Measurements from ENCODE around the gene NFKBIL1.
"Not testable (repeated sequence)": the region's sequence is repeated elsewhere in the genome, so short reads cannot be mapped to it uniquely, and the experiment has no call there.

The NFKBIL1 gene

DNA sequence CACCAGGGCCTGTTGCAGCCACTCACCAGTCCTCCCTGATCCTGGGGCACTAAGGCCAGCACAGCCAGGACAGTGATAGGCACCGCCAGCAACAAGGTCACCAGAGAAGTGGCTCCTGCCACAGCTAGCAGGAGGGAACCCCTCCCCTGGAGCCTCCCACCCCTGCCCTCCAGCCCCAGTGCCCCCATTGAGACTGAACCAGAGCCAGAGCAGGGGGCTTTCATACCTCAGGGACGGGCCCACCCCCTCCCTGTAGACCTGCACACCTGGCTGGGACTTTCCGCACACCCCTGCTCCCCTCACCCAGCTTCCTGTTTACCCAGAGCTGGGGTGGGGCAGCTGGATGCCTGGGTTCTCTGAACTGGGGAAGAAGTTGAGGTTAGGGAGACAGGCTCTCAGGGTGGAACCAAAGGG, 34.8 kb downstream of the NFKBIL1 start, which contains the start of gene LTB:
TSS of gene LTB (minus strand) at position 195 of the 414 bp plus-strand sequence. CDS start at position 188, 7 bp downstream.
- DNase-seq: peak; percentile 80

DNA sequence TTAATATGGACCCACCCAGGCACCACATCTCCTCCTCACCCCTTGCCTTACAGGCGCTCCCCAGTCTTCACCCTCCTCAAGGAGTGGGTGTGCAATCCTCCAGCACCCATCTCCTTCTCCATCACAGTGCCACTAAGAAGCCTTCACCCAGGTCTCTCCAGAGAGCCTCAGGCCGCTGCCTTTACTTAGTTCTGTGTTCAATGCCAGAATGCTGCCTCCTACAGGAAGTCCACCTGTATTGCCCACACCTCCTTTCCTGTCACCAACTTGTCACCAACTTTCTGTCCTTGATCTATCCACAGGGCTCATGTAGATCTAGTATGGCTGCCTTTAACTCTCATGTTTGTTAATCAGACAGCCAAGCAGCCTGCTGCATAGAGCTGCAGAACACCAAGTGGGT, 38.1 kb downstream of the NFKBIL1 start:
- DNase-seq: no peak

DNA sequence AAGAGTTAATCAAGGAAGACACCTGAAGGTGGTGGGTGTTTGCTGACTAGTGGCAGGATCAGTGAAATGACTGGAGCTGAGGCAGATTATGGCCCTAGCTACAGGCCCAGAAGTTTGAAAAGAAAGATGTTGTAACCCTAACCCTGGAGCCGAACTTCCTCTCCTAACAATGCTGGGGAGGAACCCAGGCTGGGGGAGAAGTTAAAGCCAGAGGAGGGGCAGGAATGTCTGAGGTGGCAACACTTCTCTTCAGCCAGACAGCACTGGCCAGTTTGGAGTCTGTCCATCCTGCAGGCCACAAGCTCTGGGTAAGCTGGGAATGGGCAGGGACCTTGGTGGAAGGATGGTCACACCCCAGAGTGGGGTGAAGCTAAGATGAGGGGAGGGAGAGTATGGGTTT, 38.6 kb downstream of the NFKBIL1 start, which contains the start of gene LST1:
TSS of gene LST1 (plus strand) at position 270 of the 400 bp plus-strand sequence. CDS start 1,023 bp downstream, outside the sequence.
- no peak for DNase-seq

DNA sequence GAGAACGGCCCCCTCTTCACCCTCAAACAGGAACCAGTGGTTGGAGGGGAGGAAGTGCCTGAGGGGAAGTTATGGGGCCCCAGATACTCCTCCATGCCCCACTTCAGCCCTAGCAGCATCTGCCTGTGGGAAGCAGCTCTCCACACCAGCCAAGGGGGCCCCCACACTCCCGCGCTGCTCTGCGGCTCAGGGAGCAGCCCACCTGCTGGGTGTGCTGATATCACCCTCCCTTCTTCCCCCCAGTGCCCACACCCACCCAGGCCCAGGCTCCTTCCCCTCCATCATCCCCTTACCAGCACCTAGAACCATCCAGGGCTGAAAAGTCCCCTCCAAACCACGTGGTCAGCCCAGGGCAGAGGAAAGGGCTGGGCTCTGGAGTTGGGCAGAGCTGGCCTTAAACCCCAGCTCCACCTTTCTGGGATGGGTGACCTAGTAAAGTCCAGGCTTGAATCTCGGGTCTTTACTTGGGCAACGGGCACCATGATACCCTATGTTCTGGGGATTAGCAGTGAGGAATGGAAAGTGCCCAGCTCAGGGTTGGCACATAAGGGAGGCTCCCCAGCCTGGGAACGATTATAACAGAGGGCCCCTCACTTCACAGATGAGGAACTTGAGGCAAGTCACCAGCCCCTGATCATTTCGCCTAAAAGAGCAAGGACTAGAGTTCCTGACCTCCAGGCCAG, 39.3 kb downstream of the NFKBIL1 start:
- DNase-seq: no peak

DNA sequence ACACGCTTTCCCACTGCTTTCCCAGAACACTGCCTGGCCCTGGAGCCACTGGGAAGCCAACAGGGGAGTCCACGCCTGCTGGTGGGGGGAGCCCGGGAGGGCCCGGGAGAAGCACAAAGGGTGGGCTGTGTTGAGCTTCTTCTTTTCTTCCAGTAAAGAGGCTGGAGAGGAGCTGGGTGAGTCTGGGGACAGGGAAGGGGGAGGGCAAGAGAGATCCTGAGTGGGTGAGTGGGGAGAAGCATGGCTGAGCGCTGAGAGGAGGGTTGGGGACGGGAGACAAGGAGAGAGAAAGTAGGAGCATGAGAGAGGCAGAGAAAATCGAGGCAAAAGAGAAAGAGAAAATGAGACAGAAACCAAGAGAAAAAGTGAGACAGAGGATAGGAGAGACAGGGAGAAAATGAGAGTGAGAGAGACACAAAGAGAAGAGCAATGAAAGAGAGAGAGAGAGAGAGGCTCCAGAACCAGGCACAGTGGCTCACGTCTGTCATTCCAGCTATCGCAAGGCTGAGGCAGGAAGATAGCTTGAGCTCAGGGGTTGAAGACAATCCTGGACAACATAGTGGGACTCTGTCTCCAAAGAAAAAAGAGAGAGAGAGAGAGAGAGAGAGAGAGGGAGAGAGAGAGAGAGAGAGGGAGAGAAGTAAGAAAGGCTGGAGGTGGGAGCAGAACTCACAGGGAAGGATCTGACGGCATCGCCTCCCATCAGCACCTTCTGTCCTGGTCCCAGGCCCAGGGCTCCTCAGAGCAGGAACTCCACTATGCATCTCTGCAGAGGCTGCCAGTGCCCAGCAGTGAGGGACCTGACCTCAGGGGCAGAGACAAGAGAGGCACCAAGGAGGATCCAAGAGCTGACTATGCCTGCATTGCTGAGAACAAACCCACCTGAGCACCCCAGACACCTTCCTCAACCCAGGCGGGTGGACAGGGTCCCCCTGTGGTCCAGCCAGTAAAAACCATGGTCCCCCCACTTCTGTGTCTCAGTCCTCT, 40.7 kb downstream of the NFKBIL1 start:
- DNase-seq: no peak

DNA sequence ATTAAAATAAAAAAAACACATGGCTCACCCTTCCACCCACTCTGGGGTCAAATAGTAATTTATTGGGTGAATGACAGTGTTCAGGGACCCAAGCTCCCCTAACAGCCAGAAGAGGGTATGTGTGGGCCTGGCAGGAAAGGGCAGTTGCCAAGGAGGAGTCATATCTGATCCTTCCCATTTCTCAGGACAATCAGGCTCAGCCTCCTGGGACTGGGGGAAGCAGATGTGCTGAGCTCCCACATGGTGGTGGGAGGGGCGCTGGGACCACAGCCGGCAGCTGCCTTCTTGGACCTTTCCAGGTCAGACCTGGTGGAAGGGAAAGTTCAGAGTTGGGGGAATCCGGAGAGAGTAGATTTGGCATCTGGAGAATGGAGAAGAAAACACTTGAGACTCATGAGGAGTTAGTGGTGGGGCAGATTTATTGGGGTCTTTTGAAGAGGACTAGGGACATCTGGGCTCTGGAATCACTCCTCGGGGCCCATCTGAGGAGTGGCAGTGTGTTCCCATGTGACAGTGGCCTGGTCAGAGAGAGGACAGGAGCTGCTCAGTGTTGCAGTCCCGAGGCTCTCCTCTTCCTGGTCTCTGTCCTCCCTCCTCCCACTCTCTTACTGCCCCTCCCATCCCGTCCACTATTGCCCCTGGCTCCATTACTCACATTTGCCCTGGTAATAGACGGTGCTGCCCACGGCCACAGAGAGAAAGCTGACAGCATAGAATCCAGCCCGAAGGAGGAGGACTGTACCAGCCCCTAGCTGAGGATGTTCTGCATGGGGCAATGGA, 41.7 kb downstream of the NFKBIL1 start:
- DNase-seq: no peak

DNA sequence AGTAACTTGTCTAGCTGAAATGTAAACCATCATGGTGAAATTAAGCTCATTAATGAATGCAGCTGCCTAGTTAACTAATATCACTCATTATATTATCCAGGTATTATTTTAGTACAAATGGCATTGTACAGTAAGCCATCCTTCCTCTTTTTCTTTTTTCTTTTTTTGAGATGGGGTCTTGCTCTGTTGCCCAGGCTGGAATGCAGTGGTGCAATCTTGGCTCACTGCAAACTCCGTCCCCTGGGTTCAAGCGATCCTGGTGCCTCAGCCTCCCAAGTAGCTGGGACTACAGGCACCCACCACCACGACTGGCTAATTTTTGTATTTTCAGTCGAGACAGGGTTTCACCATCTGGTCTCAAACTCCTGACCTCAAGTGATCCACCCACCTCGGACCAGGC, 43.3 kb downstream of the NFKBIL1 start:
- not testable (repeated sequence) for DNase-seq

DNA sequence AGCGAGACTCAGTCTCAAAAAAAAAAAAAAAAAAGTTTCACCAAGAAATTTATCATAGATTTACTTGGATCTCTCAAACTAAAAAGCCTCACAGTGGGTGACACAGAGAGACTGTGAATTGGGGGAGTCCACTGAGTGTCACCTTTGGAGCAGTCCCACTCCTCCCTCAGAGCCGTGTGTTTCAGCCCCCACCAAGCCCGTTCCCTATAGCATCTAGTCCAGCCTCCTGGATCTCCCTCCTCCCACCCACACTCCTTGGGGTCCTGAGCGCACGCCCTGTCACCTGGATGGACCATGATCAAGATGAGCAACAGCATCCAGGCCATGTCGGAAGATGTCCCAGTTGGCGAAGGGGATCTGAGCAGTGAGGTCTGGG, 45.0 kb downstream of the NFKBIL1 start:
- no peak for DNase-seq

DNA sequence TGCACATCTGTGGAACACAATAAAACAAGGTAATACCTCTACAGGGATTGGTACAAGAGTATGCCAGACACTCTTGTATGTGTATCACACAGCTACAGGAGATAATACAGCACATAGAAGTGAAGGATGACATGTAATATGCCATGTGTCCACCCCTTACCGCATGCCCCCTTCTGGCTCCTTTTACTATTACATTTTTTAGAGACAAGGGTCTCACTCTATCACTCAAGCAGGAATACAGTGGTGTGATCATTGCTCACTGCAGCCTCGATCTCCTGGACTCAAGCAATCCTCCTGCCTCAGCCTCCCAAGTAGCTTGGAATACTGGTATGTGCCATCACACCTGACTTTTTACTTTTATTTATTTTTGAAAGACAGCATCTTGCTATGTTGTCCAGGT, 49.6 kb downstream of the NFKBIL1 start:
- no peak for DNase-seq

DNA sequence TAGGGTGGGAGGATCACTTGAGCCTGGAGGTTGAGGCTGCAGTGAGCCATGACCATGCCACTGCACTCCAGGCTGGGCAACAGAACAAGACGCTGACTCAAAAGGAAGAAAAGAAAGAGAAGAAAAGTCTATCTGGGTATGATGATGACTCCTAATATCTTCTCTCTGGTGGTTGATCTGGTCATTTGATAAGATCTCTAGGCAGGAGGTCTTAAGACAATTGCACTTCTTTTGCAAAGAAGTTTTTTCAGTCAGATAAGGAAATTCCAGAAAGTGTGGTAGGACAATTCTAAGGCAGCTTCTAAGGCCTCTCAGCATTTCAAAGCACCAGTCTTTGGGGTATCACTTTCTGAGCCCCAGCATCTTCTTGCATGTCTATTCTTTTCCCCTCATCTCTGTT, 59.9 kb downstream of the NFKBIL1 start:
- DNase-seq: no peak

Measured in activated effector memory CD4-positive, alpha-beta T cell treated with Interleukin-2 at 50 U/mL for 16 hours (primary cell).